Chondrocyte (in vitro differentiated cells): Measurements from ENCODE around the gene POLR2M. TPM values are rescaled to one million over a fixed set of nuclear protein-coding genes. Genes with fewer than 3 reads are reported as not detected.
A peak's percentile ranks its signal among the peaks of the same experiment; 100 is the strongest.

Experiments
- DNase-seq: peaks from one replicate; pipeline ENCODE4 v3.0.0; 2021; ENCODE audit warnings: mixed read lengths, low spot score
- H3K27ac Mint-ChIP-seq: one replicate; pipeline ENCODE4 v1.8.0; 2021; ENCODE audit warnings: mild to moderate bottlenecking, moderate library complexity, mixed read lengths; ENCODE audit not compliant: unreplicated experiment
- H3K27me3 Mint-ChIP-seq: 2 replicates; pipeline ENCODE4 v1.8.0; 2021; ENCODE audit warnings: low read depth, mixed read lengths
- H3K36me3 Mint-ChIP-seq: 2 replicates; pipeline ENCODE4 v1.8.0; 2021; ENCODE audit warnings: low read depth, mixed read lengths
- H3K4me1 Mint-ChIP-seq: 2 replicates; pipeline ENCODE4 v1.8.0; 2021; ENCODE audit warnings: low read depth, mild to moderate bottlenecking, mixed read lengths
- H3K4me3 Mint-ChIP-seq: one replicate; pipeline ENCODE4 v1.8.0; 2021; ENCODE audit warnings: mild to moderate bottlenecking, moderate library complexity, mixed read lengths; ENCODE audit not compliant: unreplicated experiment
- H3K9me3 Mint-ChIP-seq: 2 replicates; pipeline ENCODE4 v1.8.0; 2021; ENCODE audit warnings: low read depth, mixed read lengths
- CTCF ChIP-seq: fragments of 200-600 bp; sonication (generic); IDR thresholded peaks from 2 replicates; pipeline ENCODE4 v1.5.0; 2021; ENCODE audit warnings: antibody characterized with exemption, mild to moderate bottlenecking, moderate library complexity
- total RNA-seq: library from RNA; stranded (reverse); gene quantifications from 3 replicates; pipeline ENCODE4 v1.2.1, GENCODE V29; 2021

POLR2M gene
- total RNA-seq, 1 donor from 2014 or later, result 88.3 TPM

- no peak for TF ChIP-seq CTCF
- Mint-ChIP-seq H3K9me3 (peaks cover 6% of the 10 kb centered on the region), H3K4me3 (no peak overlapping the region), H3K27me3 (no peaks in the 10 kb centered on the region), H3K4me1 (peaks cover 22% of the 10 kb centered on the region), H3K27ac (no peak overlapping the region), H3K36me3 (peaks cover 3% of the 10 kb centered on the region)
- no peak for DNase-seq
Measured at GRCh38 chr15:57728436-57728835, 21.9 kb downstream of the POLR2M start.

GRCh38 chr15:57730876-57731275 is 24.4 kb downstream of the POLR2M start:
- H3K9me3 Mint-ChIP-seq, result no peaks in the 10 kb centered on the region
- no peaks in the 10 kb centered on the region for H3K27me3 Mint-ChIP-seq
- no peak for DNase-seq
- H3K4me1 Mint-ChIP-seq, result peaks cover 29% of the 10 kb centered on the region
- H3K27ac Mint-ChIP-seq, result no peak overlapping the region
- no peaks in the 10 kb centered on the region for H3K36me3 Mint-ChIP-seq
- H3K4me3 Mint-ChIP-seq, result no peak overlapping the region
- TF ChIP-seq CTCF, result no peak

GRCh38 chr15:57731530-57732103 is 25.1 kb downstream of the POLR2M start:
- H3K27ac Mint-ChIP-seq, result no peak overlapping the region
- no peaks in the 10 kb centered on the region for H3K36me3 Mint-ChIP-seq
- TF ChIP-seq CTCF, result no peak
- peaks cover under 1% of the 10 kb centered on the region for H3K9me3 Mint-ChIP-seq
- no peak for DNase-seq
- H3K4me1 Mint-ChIP-seq, result peaks cover 26% of the 10 kb centered on the region
- no peaks in the 10 kb centered on the region for H3K27me3 Mint-ChIP-seq
- H3K4me3 Mint-ChIP-seq, result no peak overlapping the region

- DNase-seq, result no peak
- Mint-ChIP-seq H3K4me1 (peaks cover 15% of the 10 kb centered on the region), H3K27ac (no peak overlapping the region), H3K4me3 (no peak overlapping the region), H3K36me3 (no peaks in the 10 kb centered on the region), H3K9me3 (peaks cover 9% of the 10 kb centered on the region), H3K27me3 (no peaks in the 10 kb centered on the region)
- peak; percentile 91 for TF ChIP-seq CTCF
Measured at GRCh38 chr15:57732526-57733331, 26.2 kb downstream of the POLR2M start.

GRCh38 chr15:57734860-57735259 is 28.3 kb downstream of the POLR2M start:
- Mint-ChIP-seq H3K4me1 (peaks cover 15% of the 10 kb centered on the region), H3K27me3 (no peaks in the 10 kb centered on the region), H3K4me3 (no peak overlapping the region), H3K9me3 (peaks cover 9% of the 10 kb centered on the region), H3K36me3 (no peaks in the 10 kb centered on the region), H3K27ac (no peak overlapping the region)
- DNase-seq, result no peak
- TF ChIP-seq CTCF, result no peak
